Activated CD8-positive, alpha-beta memory T cell treated with anti-CD3 and anti-CD28 coated beads for 4 hours (primary cell): ENCODE measurements around the gene HPF1.
"Not testable (repeated sequence)": the region's sequence is repeated elsewhere in the genome, so short reads cannot be mapped to it uniquely, and the experiment has no call there.

Experiments
- DNase-seq, 2 donors: peaks; one replicate each; pipeline ENCODE4 v3.0.0-alpha.2; 2020; ENCODE audit warnings: low read depth in 2 of 2

The HPF1 gene

DNA sequence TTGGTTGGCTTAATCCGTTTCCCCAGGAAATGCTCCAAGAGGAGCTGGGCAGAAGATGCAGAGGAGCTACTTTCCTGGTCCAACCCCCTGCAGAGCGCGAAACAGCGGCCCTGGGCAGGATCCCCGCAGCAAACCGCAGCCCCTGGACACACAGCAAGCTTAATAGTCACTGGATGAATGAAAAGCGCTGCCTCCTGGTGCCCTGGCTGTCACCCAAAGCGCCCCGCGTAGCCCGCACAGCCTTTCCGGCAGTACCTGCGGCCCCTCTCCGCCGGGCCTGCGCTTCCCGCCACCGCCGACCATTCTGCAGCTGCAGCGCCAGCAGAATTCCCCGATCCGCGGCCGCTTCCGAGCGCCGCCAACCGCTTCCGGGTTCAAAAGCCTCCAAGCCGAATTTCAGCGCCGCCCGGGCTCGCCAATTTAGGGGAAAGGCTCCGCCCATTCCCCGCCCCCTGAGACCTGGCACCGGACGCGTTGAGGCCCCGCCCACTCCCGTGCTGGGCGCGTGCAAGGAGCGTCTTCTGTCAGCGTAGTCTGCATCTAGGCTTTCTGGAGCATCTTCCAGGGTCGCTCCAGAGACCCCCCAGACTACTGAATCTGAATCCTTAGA, at the start of gene HPF1:
HPF1 (minus strand) TSS at position 370 of the 610 bp plus-strand sequence; CDS start at position 303, 67 bp downstream.
- DNase-seq: peak; percentile 84 to 86

DNA sequence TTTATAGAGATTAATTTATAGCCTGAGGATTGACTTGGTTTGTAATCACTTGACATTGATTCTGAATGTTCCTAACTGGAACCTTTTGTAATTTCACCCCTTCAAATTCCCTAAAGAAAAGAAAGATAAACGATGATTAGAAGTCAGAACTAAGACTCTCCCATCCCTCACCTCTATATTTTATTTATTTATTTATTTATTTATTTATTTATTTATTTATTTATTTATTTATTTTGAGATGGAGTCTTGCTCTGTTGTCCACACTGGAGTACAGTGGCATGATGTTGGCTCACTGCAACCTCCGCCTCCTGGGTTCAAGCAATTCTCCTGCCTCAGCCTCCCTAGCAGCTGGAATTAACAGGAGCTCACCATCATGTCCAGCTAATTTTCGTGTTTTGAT, 49.0 kb upstream of the HPF1 start:
- not testable (repeated sequence) for DNase-seq

DNA sequence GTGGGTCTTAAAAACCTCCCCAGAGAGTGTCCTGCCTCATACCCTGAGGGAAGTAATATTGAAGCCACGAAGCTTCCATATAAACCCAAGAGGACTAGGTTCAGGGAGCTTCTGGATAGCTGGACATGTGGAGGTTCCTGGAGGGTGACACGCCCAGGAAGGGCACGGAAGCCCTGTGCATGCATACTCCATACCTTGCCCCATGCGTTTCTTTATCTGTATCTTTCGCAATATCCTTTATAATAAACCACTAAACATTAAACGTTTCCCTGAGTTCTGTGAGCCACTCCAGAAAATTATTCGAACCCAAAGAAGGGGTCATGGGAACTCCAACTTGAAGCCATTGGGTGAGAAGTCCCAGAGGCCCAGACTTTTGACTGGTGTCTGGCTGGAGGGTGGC, 45.7 kb upstream of the HPF1 start:
- DNase-seq: no peak

DNA sequence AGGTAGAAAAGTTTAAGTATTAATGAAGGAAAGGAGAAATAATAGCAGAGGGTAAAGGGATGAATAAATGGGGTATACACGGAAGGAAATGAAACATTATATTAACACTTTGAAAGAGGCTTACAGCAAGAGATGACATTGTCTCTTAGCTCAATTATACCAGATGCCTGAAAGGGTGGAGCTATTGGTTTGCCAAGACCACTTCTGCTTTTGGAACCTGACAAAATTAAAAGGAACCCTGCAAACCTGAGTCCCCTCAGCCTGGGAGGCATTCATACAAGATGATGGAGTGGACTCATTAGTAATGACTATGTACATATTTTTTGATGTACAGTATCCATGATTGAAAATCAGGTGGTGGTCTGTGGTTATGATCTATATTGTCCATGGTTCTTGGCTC, 45.1 kb upstream of the HPF1 start:
- no peak for DNase-seq

DNA sequence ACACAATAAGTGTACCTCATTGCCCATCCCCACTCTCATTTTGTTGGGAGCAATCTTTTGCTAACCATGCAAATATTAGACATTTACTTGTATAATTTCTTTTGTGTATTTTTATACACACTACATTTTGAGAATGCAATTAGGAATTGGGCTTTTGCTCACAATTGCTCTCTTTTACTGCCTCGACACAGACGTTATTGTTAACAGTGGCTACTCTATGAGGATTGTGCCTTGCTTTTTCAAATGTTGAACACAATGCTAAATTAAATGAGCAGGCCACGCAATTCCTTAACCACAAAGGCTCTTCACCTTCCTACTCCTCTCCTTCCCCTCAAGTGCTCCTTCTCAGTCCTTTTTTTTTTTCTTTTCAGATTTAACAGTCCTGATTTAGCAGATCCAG, 42.8 kb upstream of the HPF1 start:
- DNase-seq: no peak

DNA sequence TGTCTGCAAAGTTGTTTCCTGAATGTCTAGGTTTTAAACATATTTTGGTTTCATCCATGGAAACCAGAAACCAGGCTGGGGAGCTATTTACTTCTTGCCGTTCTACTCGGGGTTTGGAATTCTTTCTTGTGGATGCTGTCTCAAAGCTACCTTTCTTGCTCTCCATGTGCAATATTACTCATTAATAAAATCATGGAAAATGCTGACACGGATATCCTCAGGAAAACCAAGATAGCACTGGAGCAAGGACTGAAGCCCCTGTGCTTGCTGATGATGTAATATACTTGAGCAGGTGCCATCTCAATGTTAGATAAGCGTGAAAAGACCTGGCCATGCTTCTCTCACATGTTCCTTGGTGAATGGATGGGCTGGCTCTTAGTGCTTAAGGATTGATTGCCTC, 41.5 kb upstream of the HPF1 start:
- no peak for DNase-seq

DNA sequence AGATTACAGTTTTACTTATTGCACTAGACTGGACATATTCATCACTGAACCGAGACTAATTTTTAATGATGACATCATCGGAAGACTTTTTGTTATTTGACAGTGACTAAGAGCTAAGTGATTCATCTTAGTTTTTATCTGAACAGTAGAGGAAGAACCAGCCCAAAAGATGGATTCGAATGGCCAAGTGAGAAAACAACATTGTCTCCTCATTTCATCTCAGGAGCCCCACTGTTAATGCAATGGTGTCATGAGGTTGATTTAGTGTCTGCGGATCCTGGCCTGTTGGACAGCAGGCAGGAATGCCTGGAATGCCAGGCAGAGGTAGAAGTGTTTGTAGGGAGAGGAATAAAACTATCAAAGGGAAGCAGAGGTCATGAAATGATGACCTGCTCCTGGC, 37.8 kb upstream of the HPF1 start:
- no peak for DNase-seq

DNA sequence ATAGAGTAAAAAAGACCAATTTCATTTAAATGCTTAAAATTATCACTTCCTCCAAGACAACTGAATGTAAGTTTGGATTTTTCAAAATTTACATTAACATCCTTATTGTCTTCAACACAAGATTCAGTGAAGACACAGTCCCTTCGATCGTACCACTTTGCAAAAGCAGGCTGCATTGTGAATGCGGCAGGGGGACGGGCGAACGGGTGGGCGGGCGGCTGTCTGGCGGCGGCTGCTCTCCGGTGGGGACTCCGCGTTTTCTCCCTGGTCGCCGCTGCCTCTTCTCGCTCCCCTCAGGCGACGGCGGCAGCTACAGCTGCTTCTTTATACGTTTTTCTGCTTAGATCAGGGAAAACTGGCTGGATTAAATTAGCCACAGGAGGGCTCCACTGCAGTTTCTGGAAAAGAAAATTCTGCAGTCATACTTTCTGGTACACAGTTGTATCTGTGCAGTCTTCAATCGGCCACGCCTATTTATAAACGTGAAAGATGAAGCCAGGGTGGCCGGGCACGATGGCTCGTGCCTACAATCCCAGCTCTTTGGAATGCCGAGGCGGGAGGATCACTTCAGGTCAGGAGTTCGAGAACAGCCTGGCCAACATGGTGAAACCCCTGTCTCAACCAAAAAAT, 33.9 kb upstream of the HPF1 start:
- no peak for DNase-seq

DNA sequence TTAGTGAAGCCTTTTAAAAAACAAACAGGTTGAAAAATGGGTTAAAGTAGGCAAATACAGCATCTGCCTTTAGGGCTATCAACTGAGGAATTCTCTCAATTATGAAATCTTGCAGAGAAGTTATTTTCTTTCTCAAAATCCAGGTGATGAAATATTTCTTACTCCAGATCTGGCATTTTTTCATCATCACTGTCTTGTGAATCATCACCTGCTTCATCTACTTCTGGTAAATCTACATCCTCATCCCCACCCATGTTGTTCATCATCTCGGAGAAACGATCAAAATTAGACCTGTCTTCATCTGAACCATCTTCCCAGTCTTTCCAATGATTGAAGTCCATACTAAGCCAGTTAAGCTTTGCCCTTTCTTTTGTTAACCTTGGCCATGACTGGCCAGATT, 33.3 kb upstream of the HPF1 start:
- no peak for DNase-seq

DNA sequence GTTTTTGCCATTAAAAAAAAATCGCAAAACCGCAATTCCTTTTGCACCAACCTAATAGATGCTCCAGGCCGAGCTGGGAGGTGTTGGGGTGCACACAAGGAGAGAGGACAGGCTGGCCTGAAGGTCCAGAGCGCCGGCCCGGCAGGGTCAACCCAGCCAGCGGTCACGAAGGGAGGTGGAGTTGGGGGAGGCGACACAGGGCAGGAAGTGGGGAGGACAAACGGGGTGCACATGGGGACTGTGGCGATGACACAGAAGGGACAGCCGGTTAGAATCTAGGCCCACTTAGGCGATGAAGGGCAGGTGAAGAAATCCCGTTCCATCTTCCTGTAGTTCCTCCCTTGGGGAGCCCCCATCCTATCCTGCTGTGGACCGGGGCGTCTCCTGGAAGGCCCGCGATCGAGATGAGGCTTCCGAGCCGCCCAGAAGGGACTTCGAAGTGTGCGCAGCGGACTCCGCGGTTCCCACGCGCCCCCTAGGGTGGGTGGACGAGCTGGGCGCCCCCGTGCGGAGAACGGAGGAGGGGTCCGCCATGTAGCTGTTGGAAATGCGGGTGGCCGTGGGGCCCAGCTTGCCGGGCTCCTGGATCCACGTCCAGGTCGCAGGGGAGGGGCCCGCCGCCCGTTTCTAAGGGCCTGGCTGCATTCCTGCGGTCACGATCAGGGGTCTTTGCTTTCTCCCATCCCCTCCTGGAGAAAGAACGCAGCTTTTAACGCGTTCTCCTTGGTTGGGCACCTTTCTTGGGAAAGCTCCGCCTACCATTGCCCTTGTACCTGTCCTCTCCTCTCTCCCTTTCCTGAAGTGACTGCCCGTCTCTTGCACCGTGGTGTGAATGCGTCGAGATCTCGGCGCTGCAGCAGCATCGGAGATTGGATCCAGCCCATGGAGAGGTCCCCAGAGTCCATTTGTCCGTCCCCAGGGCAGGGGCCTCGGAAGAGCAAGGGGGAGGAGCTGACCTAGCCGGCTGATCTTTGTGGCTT, 17.0 kb upstream of the HPF1 start:
- peak in 1 of 2 donors; percentile 10 for DNase-seq

DNA sequence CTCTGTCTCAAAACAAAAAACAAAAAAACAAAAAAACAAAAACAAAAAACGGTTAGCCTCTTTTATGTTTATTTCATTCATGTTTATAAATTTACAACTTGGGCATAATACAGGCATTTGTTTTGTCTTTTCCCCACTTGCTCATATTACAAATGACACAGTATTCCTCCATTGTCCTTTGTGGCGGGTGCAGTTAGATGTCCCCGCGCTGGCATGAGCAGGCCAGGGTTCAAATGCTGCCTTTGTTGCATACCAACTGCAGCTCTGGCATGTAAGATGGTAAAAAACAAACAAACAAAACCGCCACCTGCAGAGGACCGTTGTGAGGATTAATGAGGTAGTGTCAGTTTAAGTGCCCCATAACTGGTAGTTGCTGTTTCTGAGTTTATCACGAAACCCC, 16.1 kb upstream of the HPF1 start:
- no peak for DNase-seq

DNA sequence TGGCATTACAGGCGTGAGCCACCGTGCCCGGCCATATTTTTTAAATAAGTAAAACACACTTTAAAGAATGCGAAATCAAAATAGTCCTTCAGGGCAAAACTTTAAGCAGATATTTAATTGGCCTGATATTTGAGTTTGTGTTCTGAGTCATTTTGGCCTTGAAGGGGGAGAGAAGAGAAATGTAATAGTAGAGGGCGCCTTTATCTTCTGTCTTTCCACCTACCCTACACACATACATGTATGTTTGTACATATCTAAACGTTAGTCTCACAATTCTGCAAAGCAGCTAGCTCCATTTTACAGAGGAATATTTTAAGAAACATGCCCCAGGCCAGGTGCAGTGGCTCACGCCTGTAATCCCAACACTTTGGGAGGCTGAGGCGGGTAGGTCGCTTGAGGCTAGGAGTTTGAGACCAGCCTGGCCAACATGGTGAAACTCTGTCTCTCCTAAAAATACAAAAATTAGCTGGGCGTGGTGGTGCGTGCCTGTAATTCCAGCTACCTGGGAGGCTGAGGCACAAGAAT, 13.9 kb upstream of the HPF1 start:
- not testable (repeated sequence) for DNase-seq

DNA sequence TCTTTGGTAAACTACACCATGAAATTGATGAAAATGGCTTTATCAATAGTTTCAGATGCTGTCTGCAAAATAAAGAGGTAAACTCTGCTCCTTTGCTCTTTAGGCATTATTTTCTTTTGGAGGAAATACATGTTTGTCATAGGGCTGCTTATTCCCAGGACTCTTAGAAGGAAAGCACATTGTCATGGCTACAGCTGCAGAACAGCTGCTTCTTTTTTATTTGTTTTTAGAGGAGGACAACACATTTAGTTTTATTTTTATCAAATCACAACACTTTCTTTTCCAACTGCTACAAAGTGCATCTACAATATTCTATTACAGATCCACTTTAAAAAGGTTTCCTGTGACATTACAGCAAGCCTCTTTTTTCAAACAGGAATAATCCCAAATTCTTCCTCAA, 12.7 kb upstream of the HPF1 start:
- no peak for DNase-seq

DNA sequence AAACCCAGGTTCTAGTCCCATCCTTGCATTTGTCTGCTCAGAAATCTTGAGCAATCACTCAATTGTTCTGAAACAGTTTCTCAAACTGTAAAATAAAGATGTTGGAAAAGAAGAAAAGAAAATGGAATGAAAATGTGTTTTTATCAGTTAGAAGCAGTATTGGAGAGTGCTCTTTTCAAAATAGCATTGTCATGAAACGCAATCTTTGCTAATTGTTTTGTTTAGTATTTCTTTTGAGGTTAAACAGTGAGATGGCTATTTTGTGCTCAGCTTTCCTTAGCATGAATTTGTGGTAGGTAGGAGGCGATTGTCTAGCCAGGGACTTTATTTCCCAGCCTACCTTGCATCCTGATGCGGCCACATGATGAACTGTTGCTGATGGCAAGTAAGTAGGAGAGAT, 10.6 kb upstream of the HPF1 start:
- no peak for DNase-seq

DNA sequence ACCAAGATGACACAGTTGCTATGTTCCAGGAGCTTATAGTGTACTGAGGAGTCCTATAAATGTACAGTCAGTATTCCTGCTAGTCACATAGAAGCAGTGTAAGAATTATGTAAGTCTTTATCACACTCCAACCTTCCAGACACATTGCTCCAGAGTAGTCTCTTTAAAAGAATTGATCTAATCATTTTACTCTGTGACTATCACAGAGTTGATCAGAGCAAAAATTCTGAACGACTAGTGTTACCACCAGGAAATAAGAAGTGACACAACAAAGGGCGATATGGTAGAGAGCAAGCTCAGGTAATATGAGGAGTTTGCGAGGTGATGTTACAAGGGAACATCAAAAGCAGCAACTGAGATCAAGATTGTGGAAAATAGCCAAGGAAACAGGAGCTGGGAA, 9.0 kb upstream of the HPF1 start:
- DNase-seq: no peak

DNA sequence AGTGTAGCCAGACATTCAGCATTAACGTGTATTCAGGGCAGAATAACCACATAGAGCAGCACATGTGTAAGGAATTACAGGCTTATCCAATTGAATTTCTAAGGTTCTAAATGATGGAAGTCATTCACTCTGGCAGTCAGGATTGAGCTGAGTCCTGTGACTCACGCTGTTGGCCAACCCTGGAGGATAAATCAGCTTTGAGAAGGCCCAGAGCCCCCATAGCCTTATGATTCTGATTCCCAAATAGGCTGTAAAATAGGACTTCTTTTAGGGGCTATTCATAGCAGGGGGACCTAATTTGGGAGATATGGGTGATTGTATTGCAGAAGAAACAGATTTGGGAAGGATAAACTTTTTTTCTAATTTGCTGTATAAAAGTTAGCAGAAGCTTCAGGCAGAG, 8.1 kb upstream of the HPF1 start:
- DNase-seq: no peak

DNA sequence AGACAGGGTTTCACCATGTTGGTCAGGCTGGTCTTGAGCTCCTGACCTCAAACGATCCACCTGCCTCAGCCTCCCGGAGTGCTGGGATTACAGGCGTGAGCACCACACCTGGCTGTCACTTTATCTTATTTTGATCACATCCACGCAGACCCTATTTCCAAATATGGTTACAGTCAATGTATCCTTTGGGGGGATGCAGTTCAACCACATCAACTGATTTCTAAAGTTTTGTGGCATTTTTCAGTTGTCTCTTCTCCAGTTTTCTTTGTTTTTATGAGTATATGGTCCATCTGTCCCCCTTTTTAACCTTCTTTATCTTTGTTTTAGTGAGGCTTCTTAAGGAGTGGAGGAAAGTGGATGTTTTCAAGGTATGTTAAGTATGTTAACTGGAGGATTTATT, 4.1 kb upstream of the HPF1 start:
- no peak for DNase-seq

DNA sequence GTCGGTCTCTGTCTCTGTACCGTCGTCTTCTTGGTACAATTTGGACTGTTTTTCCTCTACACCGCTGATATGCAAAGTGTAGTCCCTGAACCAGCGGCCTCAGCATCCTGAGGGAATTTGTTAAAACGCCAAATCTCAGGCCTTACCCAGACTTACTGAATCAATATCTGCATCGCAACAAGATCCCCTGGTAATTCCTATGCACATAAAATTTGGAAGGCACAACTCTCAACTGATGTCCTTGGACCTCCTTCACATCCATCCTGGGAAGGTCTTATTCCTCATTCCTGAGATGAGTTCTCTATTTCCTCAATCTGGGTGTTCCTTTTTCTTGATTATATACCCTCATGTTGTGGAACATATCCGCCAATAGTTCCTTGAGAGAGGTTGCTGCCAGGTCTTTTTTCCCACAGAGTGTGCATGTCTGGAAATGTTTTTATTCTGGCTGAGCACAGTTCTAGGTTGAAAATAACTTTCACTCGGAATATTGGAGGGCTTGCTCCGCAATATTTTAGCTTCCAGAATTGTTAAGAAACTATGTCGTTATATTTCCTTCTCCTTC, 738 bp upstream of the HPF1 start:
- no peak for DNase-seq

DNA sequence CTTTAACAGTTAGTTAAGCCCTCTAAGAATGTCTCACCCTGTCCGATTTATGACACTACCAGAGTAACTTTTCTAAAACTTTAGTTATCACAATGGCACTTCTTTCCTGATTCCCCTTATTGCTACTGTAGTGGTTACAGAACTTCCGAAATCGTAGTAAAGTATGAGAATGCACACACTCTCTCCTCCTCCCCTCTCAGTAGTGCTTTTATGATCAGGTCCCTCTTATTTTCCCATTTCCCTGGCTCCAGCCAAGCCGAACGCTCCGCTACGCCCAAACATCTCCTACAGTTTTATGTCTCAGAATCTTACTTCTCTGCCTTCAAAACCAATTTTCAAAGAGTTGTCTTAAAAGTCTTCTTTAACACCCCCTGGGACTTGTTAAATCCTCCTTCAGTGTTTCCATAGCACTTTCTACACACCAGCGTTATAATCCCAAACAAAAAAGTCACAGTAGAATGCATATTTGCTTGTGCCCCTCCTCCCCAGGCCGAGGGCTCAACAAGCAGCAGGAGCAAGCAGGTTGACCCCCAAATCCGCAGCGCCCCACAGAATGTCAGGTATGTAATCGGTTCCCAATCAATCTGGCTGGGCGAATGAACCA, 671 bp downstream of the HPF1 start:
- DNase-seq: no peak

DNA sequence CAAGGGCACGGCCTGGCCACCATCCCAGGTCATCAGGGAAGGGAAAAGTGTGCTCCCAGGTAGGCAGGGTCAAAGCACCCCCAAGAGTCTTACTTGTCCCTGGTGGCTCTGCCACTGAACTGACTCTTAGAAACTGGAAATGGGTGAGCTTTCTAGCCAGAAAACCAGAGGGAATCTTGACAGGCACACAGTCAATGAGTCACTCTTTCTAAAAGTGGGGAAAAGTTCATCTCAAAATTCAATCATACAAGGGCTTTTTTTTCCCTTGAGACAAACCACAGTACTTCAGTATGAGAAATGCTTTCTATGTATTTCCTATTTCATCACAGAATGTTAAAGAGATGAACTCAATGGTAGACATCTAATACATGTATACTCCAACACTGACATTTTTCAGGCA, 12.5 kb downstream of the HPF1 start:
- no peak for DNase-seq

DNA sequence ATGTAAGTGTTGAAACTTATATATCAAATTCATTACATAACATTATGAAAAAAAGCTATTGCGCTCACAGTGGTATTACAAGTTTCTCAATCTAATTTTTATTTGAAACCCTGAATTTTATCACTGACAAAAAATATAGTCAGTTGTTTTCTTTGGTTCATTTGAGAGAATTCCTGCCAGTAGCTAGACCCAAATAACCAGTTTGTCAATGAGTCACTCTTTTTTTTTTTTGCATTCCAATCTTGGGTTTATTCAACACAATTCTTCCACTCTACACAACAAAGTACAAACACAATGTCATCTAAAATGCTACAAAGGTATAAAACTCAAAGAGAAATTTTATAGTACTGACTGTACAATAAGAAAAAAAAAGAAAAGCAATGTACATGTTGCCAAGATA, 13.1 kb downstream of the HPF1 start:
- no peak for DNase-seq

DNA sequence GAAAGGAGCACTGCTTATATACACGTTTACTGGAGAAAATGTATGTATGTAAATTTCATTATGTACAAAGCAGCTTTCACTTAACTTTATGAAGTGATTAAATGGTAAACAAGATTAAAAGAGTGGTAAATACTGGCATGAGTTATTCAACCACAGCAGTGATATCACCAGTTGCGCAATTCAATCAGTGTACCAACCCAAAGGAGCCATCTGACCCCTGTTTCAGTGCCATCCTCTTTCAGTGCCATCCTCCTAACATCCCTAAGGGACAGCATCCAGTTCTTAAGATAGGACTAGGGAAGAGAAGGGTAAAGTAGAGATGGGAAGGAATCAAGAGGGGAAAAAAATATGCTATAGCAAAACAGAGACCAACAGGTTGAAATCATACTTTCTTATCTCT, 16.2 kb downstream of the HPF1 start:
- no peak for DNase-seq
